Activated CD8-positive, alpha-beta memory T cell treated with anti-CD3 and anti-CD28 coated beads for 36 hours (primary cell): ENCODE data around the gene TFAP2B. TPM values are rescaled to one million over a fixed set of nuclear protein-coding genes. Genes with fewer than 3 reads are reported as not detected.

Experiments
- CTCF ChIA-PET: fragments of 350-600 bp; sonication (Branson Sonifier 250); formaldehyde crosslinking; loops from one replicate; lab custom pipeline; 2021; ENCODE audit warnings: antibody characterized with exemption; lab: Charles Lee
- POLR2A ChIA-PET: fragments of 350-600 bp; sonication (Branson Sonifier 250); formaldehyde crosslinking; loops from one replicate; lab custom pipeline; 2021; ENCODE audit warnings: antibody characterized with exemption; lab: Charles Lee
- total RNA-seq, 2 experiments: library from RNA; stranded (reverse); gene quantifications; one replicate each; pipeline ENCODE4 v1.2.3, GENCODE V29; 2021

The TFAP2B gene
- total RNA-seq, 2 experiments from 2014 or later, result not detected

GRCh38 chr6:50846144-50846851 is 27.6 kb downstream of the TFAP2B start:
- ChIA-PET CTCF (interaction anchor here (0.6 to 0.7 kb wide), 2 partner anchors 28 to 201 kb away, joined by 3 read pairs; no protein-coding TSS in a partner anchor), POLR2A (no interaction called here)

- ChIA-PET POLR2A (no interaction called here), CTCF (interaction anchor here (0.7 kb wide), 1 partner anchor 27 kb away, joined by 3 read pairs; no protein-coding TSS in a partner anchor)
Observed at GRCh38 chr6:50846852-50847155, 28.1 kb downstream of the TFAP2B start.

DNA sequence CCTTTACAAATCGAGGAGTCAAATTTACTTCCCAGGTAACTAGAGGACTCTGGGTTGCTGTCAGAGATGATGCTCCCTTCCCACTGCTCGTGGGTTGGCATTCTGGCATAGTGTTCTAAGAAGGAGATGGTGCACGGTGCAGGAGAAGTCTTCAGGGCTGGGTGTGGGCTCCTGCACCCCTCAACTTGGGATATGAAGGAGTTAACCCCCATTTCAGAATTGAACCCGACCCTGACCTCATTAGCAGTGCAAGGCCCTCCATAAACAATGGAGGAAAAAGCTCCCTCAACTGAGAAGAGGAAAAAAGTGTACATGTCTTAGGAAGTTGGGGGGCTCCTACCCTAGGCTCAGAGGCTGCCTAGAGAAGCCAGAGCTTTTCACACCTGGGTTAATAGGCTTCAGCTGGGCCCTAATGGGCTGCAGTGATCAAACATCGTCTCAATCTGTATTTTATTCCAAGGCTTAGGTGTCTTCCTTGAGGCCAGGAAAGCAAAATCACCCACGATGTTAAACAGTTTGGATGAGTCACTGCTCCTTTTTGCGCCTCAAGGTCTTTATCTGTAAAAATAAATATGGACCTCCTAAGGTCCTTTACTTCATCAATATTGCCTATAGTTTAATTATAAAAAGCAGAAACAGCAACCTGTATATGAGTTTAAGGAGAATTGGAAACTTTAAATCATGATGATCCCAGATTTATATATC is 29.4 kb downstream of the TFAP2B start:
- ChIA-PET POLR2A (no interaction called here), CTCF (no interaction called here)

DNA sequence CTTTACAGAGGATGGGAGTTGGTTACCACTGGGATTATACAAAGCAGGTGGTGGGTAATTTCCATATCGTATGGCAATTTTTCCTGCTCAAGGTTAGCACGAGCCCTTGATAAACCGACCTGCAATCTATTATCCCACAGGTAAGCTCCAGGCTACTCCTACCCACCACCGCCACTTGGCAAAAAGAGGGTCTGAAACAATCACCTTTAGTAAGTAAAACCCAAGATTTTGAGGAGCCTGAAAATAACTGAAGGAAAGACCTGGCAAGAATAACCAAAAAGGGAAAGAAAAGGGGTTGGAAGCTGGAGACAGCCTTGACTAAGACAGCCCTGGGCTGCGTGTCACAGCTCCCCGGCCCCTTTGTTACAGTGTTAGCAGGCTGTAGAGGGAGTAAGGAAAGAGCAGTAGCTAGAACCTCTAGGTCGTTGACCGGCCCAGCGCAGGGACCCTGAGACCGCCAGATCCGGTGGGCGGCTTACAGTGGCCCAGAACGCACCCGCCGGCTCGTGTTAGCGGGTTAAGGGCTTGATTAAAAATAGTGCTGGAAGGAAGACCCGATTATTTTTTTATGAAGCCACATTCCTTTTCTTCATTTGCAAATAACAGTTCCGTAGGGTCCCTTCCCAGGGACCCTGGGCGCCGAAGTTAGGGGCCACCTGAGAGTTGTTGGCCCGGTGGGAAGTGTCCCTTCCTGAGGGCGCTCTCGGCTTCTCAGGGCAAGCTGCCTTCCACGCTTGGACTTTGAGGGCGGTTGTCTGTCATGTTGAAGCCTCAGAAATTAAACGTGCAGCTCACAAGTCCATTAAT is 30.5 kb downstream of the TFAP2B start:
- CTCF ChIA-PET, result no interaction called here
- POLR2A ChIA-PET, result no interaction called here

GRCh38 chr6:50849796-50850180 is 31.1 kb downstream of the TFAP2B start:
- ChIA-PET POLR2A (no interaction called here), CTCF (no interaction called here)

DNA sequence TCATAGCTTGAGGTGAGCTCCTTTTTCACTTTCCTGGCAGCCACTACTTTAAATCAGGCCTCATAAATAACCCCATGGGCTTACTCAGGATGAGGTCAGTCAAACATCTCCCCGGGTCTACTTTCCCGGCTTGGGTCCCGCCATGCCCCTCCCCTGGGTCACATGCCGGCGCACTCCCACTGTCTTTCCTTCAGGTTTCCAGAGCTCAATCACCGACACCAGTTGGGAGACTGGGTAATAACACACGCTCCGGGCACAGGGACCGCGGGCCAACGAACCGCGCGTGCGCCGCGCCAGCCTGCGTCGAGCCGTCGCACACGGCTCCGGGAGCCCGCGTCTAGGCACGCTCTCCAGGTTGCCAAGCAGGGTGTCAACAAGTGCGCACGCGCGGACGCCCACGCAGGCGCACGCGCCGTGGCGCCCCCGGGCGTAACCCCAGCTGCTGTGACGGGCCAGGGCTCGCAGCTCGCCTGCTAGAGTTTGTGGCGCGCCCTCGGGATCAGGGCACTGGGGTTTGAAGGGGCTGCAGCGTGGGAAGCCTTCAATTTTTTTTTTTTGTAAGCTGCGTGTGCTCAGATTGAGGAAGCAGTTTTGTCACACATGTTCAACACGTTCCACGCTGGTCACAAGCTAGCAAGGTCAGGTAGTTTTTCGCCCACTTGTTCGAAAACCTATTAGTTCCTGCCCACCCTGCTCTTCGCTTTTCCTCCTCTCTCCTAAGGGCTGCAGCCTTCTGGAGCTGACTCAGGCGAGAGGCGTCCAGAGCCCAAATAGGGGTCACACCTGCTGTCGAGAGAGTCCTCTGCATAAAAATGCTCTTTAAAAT is 31.8 kb downstream of the TFAP2B start:
- ChIA-PET CTCF (no interaction called here), POLR2A (no interaction called here)

DNA sequence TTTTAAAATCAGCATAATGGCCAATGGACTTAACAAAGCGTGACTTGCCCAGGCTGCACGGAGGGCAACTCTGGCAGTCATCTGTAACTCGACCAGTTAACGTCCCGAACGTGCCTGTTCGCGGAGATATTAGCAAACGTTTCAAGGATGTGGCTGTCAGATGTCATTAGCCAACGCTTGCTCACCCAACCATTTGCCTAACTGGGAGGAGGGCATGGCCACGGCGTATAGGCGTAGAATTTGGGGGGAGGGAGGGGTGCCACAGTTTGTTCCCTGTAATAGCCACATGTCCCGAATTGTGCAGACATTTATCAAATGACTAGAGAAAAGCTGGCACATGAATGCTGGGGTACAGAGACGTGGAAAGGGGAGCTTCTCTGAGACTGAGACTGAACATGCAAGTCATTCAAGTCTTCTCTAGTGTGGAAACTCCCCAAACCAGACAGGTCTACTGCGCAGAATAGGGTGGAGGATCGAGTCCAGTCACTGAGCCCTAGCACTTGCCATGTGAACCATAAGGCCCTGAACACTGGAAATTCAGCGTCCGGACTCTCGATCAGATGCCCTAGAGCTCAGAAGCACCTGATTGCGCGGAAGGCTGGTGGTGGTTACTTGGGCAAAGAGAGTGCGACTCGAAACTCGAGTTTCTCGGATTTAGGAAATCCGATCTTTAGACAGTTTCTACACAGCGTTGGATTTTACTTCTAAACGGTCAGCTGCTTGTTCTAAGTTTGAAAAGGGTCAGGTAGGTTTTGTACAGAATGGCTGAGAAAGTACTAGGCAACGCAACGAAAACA is 32.6 kb downstream of the TFAP2B start:
- CTCF ChIA-PET, result no interaction called here
- POLR2A ChIA-PET, result no interaction called here

- ChIA-PET CTCF (no interaction called here), POLR2A (no interaction called here)
Observed at GRCh38 chr6:50853939-50854338, 35.3 kb downstream of the TFAP2B start.

DNA sequence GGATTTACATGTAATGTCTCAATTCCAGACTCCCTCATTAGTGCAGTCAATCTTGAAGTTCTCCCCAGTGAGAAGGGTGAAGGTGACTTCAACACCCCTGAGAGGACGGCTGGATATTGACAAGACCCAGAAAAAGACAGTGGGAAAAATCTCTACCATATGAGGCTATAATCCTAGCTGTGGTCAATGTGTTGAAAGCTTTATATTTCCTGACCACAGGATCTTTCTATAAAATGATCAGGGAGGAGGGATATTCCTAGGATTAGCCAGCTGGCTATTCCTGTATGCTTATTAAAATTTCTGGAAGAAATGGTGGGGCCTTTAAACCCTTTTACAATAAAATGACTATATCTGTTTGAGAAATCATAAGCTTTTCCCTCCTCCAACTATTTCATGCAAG is 43.0 kb downstream of the TFAP2B start:
- ChIA-PET POLR2A (no interaction called here), CTCF (no interaction called here)

DNA sequence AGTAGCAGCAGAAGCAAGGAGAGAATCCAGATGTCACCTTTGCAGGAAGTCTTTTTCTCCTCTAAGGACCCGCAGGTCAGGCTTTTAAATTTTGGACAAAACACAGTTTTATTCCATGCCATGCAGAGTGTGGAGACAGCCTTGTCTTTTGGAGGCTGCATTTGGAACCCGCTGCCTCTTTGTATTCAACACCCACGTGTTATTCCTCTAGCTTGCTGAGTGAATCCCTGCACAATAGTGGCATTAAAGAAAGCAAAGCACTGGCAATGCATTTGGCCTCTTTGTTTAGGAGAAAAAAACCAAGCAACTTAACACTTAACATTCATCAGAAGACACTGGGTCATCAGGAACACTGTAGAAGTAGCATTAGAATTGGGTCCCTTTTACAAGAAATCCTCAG is 43.5 kb downstream of the TFAP2B start:
- ChIA-PET CTCF (no interaction called here), POLR2A (no interaction called here)

- ChIA-PET CTCF (no interaction called here), POLR2A (no interaction called here)
Observed at GRCh38 chr6:50864601-50865000, 45.9 kb downstream of the TFAP2B start.

GRCh38 chr6:50868466-50868865 is 49.8 kb downstream of the TFAP2B start:
- CTCF ChIA-PET, result no interaction called here

GRCh38 chr6:50873167-50873566 is 54.5 kb downstream of the TFAP2B start:
- CTCF ChIA-PET, result no interaction called here

More at GRCh38 chr6:50868466-50868865, 49.8 kb downstream of the TFAP2B start:
- POLR2A ChIA-PET, result no interaction called here

DNA sequence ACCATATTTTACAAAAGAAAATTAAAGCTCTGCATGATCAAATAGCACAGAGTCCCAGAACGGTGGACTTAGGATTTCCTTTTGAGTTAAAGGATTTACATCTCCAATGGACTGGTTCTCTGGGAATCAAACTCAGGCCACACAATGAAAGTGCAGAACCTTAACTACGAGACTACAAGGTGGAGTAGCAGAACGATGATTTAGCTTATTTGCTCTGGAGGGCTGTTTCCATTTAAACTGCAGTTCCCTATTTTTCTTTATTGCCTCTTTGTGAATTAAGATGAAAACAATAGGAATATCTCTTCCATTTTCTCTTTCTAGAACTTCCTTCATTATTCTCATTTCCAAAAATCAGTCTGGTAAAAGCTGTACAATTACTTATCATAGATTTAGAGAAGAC is 65.7 kb downstream of the TFAP2B start:
- CTCF ChIA-PET, result interaction anchor here (0.5 kb wide), 1 partner anchor 729 kb away, joined by 3 read pairs; no protein-coding TSS in a partner anchor
- POLR2A ChIA-PET, result no interaction called here

More at GRCh38 chr6:50873167-50873566, 54.5 kb downstream of the TFAP2B start:
- POLR2A ChIA-PET, result no interaction called here

- POLR2A ChIA-PET, result no interaction called here
- CTCF ChIA-PET, result no interaction called here
Observed at GRCh38 chr6:50887112-50887511, 68.4 kb downstream of the TFAP2B start.

GRCh38 chr6:50889497-50889896 is 70.8 kb downstream of the TFAP2B start:
- POLR2A ChIA-PET, result no interaction called here
- CTCF ChIA-PET, result no interaction called here

GRCh38 chr6:50889935-50890334 is 71.3 kb downstream of the TFAP2B start:
- ChIA-PET CTCF (no interaction called here), POLR2A (no interaction called here)

GRCh38 chr6:50890579-50890978 is 71.9 kb downstream of the TFAP2B start:
- ChIA-PET POLR2A (no interaction called here), CTCF (no interaction called here)

GRCh38 chr6:50891290-50891689 is 72.6 kb downstream of the TFAP2B start:
- ChIA-PET POLR2A (no interaction called here), CTCF (no interaction called here)
